Lower lobe of right lung (tissue), 2 donors: ENCODE measurements around the gene CHRD. TPM values are rescaled to one million over a fixed set of nuclear protein-coding genes. Genes with fewer than 3 reads are reported as not detected.
A peak's percentile ranks its signal among the peaks of the same experiment; 100 is the strongest.

Experiments used
- ATAC-seq, 2 donors: fragments of 200-7000 bp; cut with Tn5 transposase; one replicate each; pipeline ENCODE4 v1.9.1; 2020 to 2022; ENCODE audit warnings: mild to moderate bottlenecking in 2 of 2, moderate library complexity in 2 of 2
- DNase-seq: peaks from one replicate; pipeline ENCODE4 v3.0.0-alpha.2; 2020
- H3K27ac ChIP-seq: fragments of 200-600 bp; one replicate; pipeline ENCODE4 v1.8.0; 2022
- H3K27me3 ChIP-seq: fragments of 200-600 bp; one replicate; pipeline ENCODE4 v1.8.0; 2022; ENCODE audit warnings: low read depth
- H3K36me3 ChIP-seq: fragments of 200-600 bp; one replicate; pipeline ENCODE4 v1.8.0; 2022; ENCODE audit warnings: mild to moderate bottlenecking
- H3K4me1 ChIP-seq: fragments of 200-600 bp; one replicate; pipeline ENCODE4 v1.8.0; 2022
- H3K4me3 ChIP-seq: fragments of 200-600 bp; one replicate; pipeline ENCODE4 v1.8.0; 2022; ENCODE audit warnings: mild to moderate bottlenecking
- H3K9me3 ChIP-seq: fragments of 200-600 bp; one replicate; pipeline ENCODE4 v1.8.0; 2022
- CTCF ChIP-seq: fragments of 200-600 bp; IDR thresholded peaks from one replicate; pipeline ENCODE4 v1.8.0; 2022; ENCODE audit warnings: antibody characterized with exemption, mild to moderate bottlenecking
- intact Hi-C: fragments of 100-400 bp; cut with DNase I; formaldehyde crosslinking; loops from one replicate; pipeline ENCODE4 v1.11.0; 2022
- total RNA-seq: library from RNA; stranded (reverse); fragmentation: NEBNext Ultra II Directional; extraction: Animal tissue kit (Norgen Biotek cat#: 25700); gene quantifications from one replicate; pipeline ENCODE4 v1.2.1, GENCODE V29; 2021
- donor health status: DM: no; HTN: yes; CAD: no; lungs with severe emphysema.

Gene CHRD
- total RNA-seq, 1 donor from 2014 or later: 4.1 TPM

- intact Hi-C loops: no loop called here
- peaks cover 8% of the 10 kb centered on the region for H3K4me1 ChIP-seq
- no peaks in the 10 kb centered on the region for H3K27me3 ChIP-seq
- ATAC-seq (no peak), DNase-seq (no peak)
- H3K36me3 ChIP-seq: peaks cover 33% of the 10 kb centered on the region
- no peak overlapping the region for H3K27ac ChIP-seq
- H3K4me3 ChIP-seq: no peak overlapping the region
- no peak for TF ChIP-seq CTCF
- H3K9me3 ChIP-seq: no peaks in the 10 kb centered on the region
Measured at GRCh38 chr3:184344579-184345316, 35.1 kb upstream of the CHRD start.

- no peak overlapping the region for H3K4me3 ChIP-seq
- H3K4me1 ChIP-seq: peaks cover 8% of the 10 kb centered on the region
- no peaks in the 10 kb centered on the region for H3K9me3 ChIP-seq
- DNase-seq (peak; percentile 74), ATAC-seq (peak; percentile 70 to 82)
- H3K27ac ChIP-seq: no peak overlapping the region
- intact Hi-C loops: no loop called here
- no peaks in the 10 kb centered on the region for H3K27me3 ChIP-seq
- H3K36me3 ChIP-seq: peaks cover 33% of the 10 kb centered on the region
- peak; percentile 32 for TF ChIP-seq CTCF
Measured at GRCh38 chr3:184345317-184346144, 34.3 kb upstream of the CHRD start.

GRCh38 chr3:184346480-184347190 lies 33.2 kb upstream of the CHRD start:
- ATAC-seq (no peak), DNase-seq (no peak)
- TF ChIP-seq CTCF: no peak
- intact Hi-C loops: no loop called here
- H3K4me3 ChIP-seq: no peak overlapping the region
- H3K36me3 ChIP-seq: peaks cover 30% of the 10 kb centered on the region
- no peaks in the 10 kb centered on the region for H3K9me3 ChIP-seq
- no peaks in the 10 kb centered on the region for H3K27me3 ChIP-seq
- peaks cover 8% of the 10 kb centered on the region for H3K4me1 ChIP-seq
- H3K27ac ChIP-seq: no peak overlapping the region

GRCh38 chr3:184347321-184348056 lies 32.4 kb upstream of the CHRD start:
- ATAC-seq: no peak
- Histone ChIP-seq H3K9me3 (no peaks in the 10 kb centered on the region), H3K27me3 (no peaks in the 10 kb centered on the region), H3K4me3 (no peak overlapping the region), H3K4me1 (peaks cover 8% of the 10 kb centered on the region), H3K27ac (no peak overlapping the region), H3K36me3 (peaks cover 21% of the 10 kb centered on the region)
- no peak for DNase-seq
- intact Hi-C loops: no loop called here
- no peak for TF ChIP-seq CTCF

GRCh38 chr3:184348057-184348382 lies 31.8 kb upstream of the CHRD start:
- Histone ChIP-seq H3K27me3 (no peaks in the 10 kb centered on the region), H3K9me3 (no peaks in the 10 kb centered on the region), H3K36me3 (peaks cover 16% of the 10 kb centered on the region), H3K4me3 (no peak overlapping the region), H3K27ac (no peak overlapping the region), H3K4me1 (peaks cover 8% of the 10 kb centered on the region)
- TF ChIP-seq CTCF: no peak
- ATAC-seq (no peak), DNase-seq (no peak)
- intact Hi-C loops: no loop called here
